Neutrophil (primary cell): ENCODE measurements around the gene AQP12B.

ENCODE experiments used
- H3K27ac ChIP-seq: fragments of 200-600 bp; sonication (generic); 2 replicates; pipeline ENCODE4 v1.5.1; 2016; ENCODE audit warnings: mild to moderate bottlenecking, moderate library complexity
- H3K27me3 ChIP-seq: fragments of 200-600 bp; sonication (generic); 2 replicates; pipeline ENCODE4 v1.6.0; 2016; ENCODE audit warnings: mild to moderate bottlenecking
- H3K36me3 ChIP-seq: fragments of 200-600 bp; sonication (generic); 2 replicates; pipeline ENCODE4 v1.5.1; 2017
- H3K4me1 ChIP-seq, 2 experiments: fragments of 200-600 bp in 1 of 2; sonication (generic) in 1 of 2; 1 replicate in 1 of 2; 2 replicates in 1 of 2; pipeline versions ENCODE4 v1.5.1 to v1.6.1; 2013 to 2016; ENCODE audit warnings: low read depth in 1 of 2, low read length in 1 of 2, mild to moderate bottlenecking in 1 of 2, moderate library complexity in 1 of 2; ENCODE audit not compliant: control insufficient read depth in 1 of 2, insufficient read depth in 1 of 2
- H3K4me3 ChIP-seq, 2 experiments: fragments of 200-600 bp in 1 of 2; sonication (generic) in 1 of 2; 1 replicate in 1 of 2; 2 replicates in 1 of 2; pipeline ENCODE4 v1.5.1; 2013 to 2016; ENCODE audit warnings: low read depth in 1 of 2, low read length in 1 of 2, mild to moderate bottlenecking in 1 of 2, moderate library complexity in 1 of 2
- H3K9me3 ChIP-seq: fragments of 200-600 bp; sonication (generic); 2 replicates; pipeline ENCODE4 v1.5.1; 2016
- TF ChIP-seq, protein P1 (sequence below): fragments of 200-600 bp; sonication (generic); IDR thresholded peaks from 2 replicates; pipeline ENCODE4 v1.5.1; 2016; ENCODE audit warnings: antibody characterized with exemption

The AQP12B gene

DNA sequence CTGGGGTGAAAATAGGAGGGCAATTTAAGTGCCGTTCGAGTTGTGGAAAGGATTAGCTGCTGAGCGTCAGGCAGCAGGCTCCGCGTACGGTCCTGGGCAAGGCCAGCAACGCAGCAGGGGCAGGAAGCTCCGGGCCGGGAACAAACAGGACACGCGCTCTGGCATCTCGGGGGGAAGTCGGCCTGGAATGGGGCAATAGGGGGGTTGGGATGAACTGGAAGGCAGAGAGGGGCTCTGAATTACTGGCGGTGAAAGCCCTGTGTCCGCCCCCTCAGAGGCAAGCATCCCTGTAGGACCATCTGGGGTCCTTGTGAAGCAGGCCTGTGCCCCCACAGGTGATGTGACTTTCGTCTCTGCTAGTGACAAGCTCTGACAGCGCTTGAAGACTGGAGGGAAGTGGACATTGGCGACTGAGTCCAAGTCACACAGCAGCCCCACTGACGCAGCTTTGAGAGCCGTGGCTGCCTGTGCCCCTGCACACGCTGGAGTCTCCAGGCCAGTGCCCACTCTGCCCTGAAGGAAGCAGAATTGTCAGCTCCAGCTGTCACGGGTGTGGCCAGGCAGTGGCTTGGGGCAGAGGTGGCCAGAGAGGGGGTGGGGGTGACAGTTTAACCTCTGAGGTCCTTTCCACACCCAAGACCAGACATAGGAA, 35.1 kb downstream of the AQP12B start:
- Histone ChIP-seq H3K9me3 (no peaks in the 10 kb centered on the region), H3K27me3 (peaks cover 57% of the 10 kb centered on the region), H3K4me3 (no peak overlapping the region), H3K4me1 (peaks cover 0 to 4% of the 10 kb centered on the region in 2 experiments), H3K27ac (no peak overlapping the region), H3K36me3 (no peaks in the 10 kb centered on the region)
- TF ChIP-seq, protein P1, sequence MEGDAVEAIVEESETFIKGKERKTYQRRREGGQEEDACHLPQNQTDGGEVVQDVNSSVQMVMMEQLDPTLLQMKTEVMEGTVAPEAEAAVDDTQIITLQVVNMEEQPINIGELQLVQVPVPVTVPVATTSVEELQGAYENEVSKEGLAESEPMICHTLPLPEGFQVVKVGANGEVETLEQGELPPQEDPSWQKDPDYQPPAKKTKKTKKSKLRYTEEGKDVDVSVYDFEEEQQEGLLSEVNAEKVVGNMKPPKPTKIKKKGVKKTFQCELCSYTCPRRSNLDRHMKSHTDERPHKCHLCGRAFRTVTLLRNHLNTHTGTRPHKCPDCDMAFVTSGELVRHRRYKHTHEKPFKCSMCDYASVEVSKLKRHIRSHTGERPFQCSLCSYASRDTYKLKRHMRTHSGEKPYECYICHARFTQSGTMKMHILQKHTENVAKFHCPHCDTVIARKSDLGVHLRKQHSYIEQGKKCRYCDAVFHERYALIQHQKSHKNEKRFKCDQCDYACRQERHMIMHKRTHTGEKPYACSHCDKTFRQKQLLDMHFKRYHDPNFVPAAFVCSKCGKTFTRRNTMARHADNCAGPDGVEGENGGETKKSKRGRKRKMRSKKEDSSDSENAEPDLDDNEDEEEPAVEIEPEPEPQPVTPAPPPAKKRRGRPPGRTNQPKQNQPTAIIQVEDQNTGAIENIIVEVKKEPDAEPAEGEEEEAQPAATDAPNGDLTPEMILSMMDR, result no peak

DNA sequence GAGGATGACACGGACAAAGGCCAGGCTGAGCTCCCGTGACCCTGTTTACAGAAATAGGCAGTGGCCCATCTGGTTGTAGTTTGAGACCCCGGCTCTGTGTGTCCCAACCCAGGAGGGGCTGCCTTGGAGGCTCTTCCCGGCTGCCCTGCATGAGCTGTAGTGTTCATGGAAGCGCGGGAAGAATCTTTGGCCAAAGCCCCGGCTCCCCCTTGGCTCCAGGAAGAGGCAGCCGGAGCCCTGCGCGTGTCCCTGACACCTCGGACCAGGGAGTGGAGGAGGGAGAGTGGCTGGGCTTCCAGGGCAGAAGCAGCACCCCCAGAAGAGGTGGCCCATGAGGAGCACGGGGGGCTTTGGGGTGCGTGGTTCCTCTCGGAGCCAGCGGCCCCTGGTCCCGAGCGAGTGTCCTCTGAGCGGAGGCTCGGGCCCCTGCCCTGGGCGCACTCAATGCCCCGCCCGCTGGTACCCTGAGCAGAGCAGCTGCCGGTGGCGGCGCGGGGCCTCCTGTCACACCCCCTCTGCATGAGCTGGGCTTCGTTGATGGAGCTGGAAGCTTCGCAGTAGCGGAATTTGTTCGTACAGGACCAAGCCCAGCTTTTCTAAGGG, 35.7 kb downstream of the AQP12B start:
- TF ChIP-seq, protein P1, result no peak
- peaks cover 0 to 4% of the 10 kb centered on the region in 2 experiments for H3K4me1 ChIP-seq
- H3K36me3 ChIP-seq, result no peaks in the 10 kb centered on the region
- no peak overlapping the region for H3K27ac ChIP-seq
- no peaks in the 10 kb centered on the region for H3K9me3 ChIP-seq
- H3K27me3 ChIP-seq, result peaks cover 51% of the 10 kb centered on the region
- no peak overlapping the region for H3K4me3 ChIP-seq

DNA sequence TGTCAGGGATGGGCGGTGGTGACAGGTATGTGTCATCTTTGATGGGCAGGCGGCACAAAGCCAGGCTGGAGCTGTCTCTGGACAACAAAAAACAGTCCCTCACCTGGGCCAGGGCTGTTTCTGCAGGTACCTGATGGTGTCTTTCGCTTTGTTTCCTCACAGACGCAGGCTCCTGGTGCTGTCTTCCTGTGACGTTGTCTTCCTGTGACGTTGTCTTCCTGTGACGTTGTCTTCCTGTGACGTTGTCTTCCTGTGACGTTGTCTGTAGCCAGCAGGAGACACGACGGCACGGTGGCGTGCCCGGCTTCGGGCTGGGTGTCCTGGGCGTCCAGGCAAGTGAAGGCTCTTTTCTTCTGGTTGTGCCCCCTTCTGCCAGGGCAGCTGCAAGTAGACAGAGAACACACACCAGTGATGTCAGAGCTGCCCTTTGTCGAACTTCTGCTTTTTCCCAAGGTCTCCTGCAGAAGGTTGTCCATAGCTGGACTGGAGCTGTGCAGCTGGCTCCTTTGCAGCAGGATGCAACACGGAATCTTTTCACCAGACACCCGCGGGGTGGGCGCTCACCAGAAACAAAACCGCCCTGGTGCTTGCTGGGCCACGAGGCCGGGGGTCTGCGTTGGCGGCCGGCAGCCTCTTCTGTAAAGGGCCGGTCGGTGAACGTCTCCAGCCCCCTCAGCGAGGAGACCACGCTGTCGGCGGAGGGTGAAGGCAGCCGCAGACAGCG, 36.3 kb downstream of the AQP12B start:
- peaks cover 45% of the 10 kb centered on the region for H3K27me3 ChIP-seq
- no peak overlapping the region for H3K27ac ChIP-seq

DNA sequence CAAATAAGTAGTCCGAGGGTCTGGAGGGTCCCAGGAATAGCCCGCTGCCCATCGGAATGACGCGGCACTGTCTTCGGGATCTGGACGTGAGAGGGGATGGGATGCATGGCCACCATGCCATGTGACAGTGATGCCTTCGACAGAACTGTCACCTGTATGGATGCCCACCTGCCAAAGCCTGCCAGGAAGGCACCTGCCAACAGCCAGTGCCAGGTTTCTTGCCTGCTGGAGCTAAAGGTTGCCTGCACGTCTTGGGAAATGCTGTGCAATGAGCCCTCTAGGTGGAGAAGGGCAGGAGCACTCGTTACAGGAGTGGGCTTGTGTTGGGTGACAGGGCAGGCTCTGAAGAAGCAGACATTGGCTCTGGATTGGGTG, 36.9 kb downstream of the AQP12B start:
- no peaks in the 10 kb centered on the region for H3K9me3 ChIP-seq
- H3K27ac ChIP-seq, result no peak overlapping the region
- TF ChIP-seq, protein P1, result no peak
- H3K27me3 ChIP-seq, result peaks cover 41% of the 10 kb centered on the region
- no peaks in the 10 kb centered on the region for H3K36me3 ChIP-seq
- peaks cover 0 to 4% of the 10 kb centered on the region in 2 experiments for H3K4me1 ChIP-seq
- H3K4me3 ChIP-seq, result peak overlapping the region in 1 of 2 experiments; percentile 20

More for the DNA sequence above, 36.3 kb downstream of the AQP12B start:
- TF ChIP-seq, protein P1, result no peak
- no peaks in the 10 kb centered on the region for H3K36me3 ChIP-seq
- H3K9me3 ChIP-seq, result no peaks in the 10 kb centered on the region
- H3K4me3 ChIP-seq, result peak overlapping the region in 1 of 2 experiments; percentile 20
- H3K4me1 ChIP-seq, result peaks cover 0 to 4% of the 10 kb centered on the region in 2 experiments

DNA sequence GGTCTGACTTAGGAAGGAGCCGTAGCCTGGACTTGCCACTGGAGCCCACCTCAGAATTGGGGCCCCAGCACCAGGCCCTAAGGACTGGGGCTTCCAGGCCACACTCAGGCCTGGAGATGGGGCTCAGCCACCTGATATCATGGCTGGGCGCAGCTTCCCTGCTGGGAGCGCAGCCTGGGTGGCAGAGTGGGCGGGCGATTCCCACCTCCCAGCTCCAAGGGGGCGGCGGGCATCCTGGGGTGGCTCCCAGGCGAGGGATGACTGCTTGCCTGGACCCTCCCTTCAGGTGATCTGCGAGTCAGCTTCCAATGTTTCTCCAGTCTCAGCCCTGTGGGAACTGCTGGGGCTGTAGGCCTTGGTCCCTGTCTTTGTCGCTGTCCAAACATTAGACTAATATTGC, 37.3 kb downstream of the AQP12B start:
- no peak overlapping the region for H3K27ac ChIP-seq
- H3K4me1 ChIP-seq, result peaks cover 0 to 4% of the 10 kb centered on the region in 2 experiments
- no peaks in the 10 kb centered on the region for H3K36me3 ChIP-seq
- no peak overlapping the region for H3K4me3 ChIP-seq
- TF ChIP-seq, protein P1, result no peak
- H3K27me3 ChIP-seq, result peaks cover 37% of the 10 kb centered on the region
- H3K9me3 ChIP-seq, result no peaks in the 10 kb centered on the region
